ENCODE measurements around the gene PAX7. TPM values are rescaled to one million over a fixed set of nuclear protein-coding genes. Genes with fewer than 3 reads are reported as not detected.
"Not testable (repeated sequence)": the region's sequence is repeated elsewhere in the genome, so short reads cannot be mapped to it uniquely, and the experiment has no call there.

PAX7 gene
- polyA plus RNA-seq, 1 donor: 44.5 TPM

GRCh38 chr1:18658831-18659230 is 28.2 kb downstream of the PAX7 start:
- DNase-seq (ENCODE audit: low read depth): no peak

- DNase-seq (ENCODE audit: low read depth): no peak
Measured at GRCh38 chr1:18661404-18662285, 31.0 kb downstream of the PAX7 start.

- DNase-seq (ENCODE audit: low read depth): no peak
Measured at GRCh38 chr1:18662286-18662639, 31.6 kb downstream of the PAX7 start.

- no peak for DNase-seq (ENCODE audit: low read depth)
Measured at GRCh38 chr1:18666317-18666920, 35.8 kb downstream of the PAX7 start.

GRCh38 chr1:18667333-18667732 is 36.7 kb downstream of the PAX7 start:
- no peak for DNase-seq (ENCODE audit: low read depth)

- no peak for DNase-seq (ENCODE audit: low read depth)
Measured at GRCh38 chr1:18668046-18668445, 37.4 kb downstream of the PAX7 start.

GRCh38 chr1:18668750-18669404 is 38.2 kb downstream of the PAX7 start:
- DNase-seq (ENCODE audit: low read depth): no peak

- no peak for DNase-seq (ENCODE audit: low read depth)
Measured at GRCh38 chr1:18670121-18670867, 39.6 kb downstream of the PAX7 start.

GRCh38 chr1:18670868-18671225 is 40.2 kb downstream of the PAX7 start:
- no peak for DNase-seq (ENCODE audit: low read depth)

- DNase-seq (ENCODE audit: low read depth): no peak
Measured at GRCh38 chr1:18673976-18674375, 43.3 kb downstream of the PAX7 start.

GRCh38 chr1:18676332-18676781 is 45.7 kb downstream of the PAX7 start:
- no peak for DNase-seq (ENCODE audit: low read depth)

- no peak for DNase-seq (ENCODE audit: low read depth)
Measured at GRCh38 chr1:18681423-18681835, 50.8 kb downstream of the PAX7 start.

- DNase-seq (ENCODE audit: low read depth): no peak
Measured at GRCh38 chr1:18682375-18682774, 51.7 kb downstream of the PAX7 start.

GRCh38 chr1:18684303-18684702 is 53.7 kb downstream of the PAX7 start:
- DNase-seq (ENCODE audit: low read depth): no peak

GRCh38 chr1:18686540-18686939 is 55.9 kb downstream of the PAX7 start:
- DNase-seq (ENCODE audit: low read depth): no peak

- DNase-seq (ENCODE audit: low read depth): no peak
Measured at GRCh38 chr1:18687273-18687672, 56.6 kb downstream of the PAX7 start.

- DNase-seq (ENCODE audit: low read depth): no peak
Measured at GRCh38 chr1:18691648-18692047, 61.0 kb downstream of the PAX7 start.

- no peak for DNase-seq (ENCODE audit: low read depth)
Measured at GRCh38 chr1:18693256-18694098, 62.8 kb downstream of the PAX7 start.

- DNase-seq (ENCODE audit: low read depth): not testable (repeated sequence)
Measured at GRCh38 chr1:18694289-18694688, 63.6 kb downstream of the PAX7 start.

- DNase-seq (ENCODE audit: low read depth): no peak
Measured at GRCh38 chr1:18697541-18697940, 66.9 kb downstream of the PAX7 start.

GRCh38 chr1:18700530-18700929 is 69.9 kb downstream of the PAX7 start:
- DNase-seq (ENCODE audit: low read depth): no peak

All from forelimb muscle (tissue), 1 donor.